ENCODE data around the gene BIRC5. TPM values are rescaled to one million over a fixed set of nuclear protein-coding genes. Genes with fewer than 3 reads are reported as not detected.

Gene BIRC5
- total RNA-seq = 61.1 and 64.4 TPM in 2 replicates

DNA sequence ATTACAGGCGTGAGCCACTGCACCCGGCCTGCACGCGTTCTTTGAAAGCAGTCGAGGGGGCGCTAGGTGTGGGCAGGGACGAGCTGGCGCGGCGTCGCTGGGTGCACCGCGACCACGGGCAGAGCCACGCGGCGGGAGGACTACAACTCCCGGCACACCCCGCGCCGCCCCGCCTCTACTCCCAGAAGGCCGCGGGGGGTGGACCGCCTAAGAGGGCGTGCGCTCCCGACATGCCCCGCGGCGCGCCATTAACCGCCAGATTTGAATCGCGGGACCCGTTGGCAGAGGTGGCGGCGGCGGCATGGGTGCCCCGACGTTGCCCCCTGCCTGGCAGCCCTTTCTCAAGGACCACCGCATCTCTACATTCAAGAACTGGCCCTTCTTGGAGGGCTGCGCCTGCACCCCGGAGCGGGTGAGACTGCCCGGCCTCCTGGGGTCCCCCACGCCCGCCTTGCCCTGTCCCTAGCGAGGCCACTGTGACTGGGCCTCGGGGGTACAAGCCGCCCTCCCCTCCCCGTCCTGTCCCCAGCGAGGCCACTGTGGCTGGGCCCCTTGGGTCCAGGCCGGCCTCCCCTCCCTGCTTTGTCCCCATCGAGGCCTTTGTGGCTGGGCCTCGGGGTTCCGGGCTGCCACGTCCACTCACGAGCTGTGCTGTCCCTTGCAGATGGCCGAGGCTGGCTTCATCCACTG, at the start of gene BIRC5:
BIRC5 (plus strand) TSS at position 238 of the 690 bp plus-strand sequence; CDS start at position 302, 64 bp downstream.

DNA sequence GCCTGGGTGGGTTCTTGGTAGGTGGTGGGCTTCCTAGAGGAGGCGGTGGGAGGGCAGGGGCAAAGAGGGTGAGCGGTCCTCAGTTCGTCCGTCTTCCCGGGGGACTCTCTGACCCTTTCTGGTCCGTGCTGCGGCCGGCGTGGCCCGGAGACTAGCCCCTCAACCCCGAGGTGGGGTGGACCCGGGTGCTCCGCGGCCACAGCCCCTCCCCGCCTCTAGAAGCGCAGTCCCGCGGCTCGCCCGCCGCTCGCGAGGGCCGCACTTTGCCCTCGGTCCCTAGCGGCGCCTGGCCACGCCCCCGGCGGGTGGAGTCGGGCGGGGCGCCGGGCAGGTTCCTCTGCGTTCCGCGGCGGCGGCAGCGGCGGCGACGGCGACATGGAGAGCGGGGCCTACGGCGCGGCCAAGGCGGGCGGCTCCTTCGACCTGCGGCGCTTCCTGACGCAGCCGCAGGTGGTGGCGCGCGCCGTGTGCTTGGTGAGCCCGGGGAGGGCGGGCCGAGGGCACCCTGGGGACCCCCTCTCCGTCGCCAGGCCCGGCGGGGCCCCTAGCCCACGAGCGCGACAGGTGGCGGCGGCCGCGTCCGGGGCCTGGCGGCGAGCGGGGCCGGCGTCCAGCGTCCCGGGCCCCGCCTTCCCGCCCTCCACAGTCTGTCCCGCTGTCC, 45.7 kb upstream of the BIRC5 start, which contains the start of gene SYNGR2:
SYNGR2 (plus strand) TSS at position 340 of the 661 bp plus-strand sequence; CDS start at position 376, 36 bp downstream.

DNA sequence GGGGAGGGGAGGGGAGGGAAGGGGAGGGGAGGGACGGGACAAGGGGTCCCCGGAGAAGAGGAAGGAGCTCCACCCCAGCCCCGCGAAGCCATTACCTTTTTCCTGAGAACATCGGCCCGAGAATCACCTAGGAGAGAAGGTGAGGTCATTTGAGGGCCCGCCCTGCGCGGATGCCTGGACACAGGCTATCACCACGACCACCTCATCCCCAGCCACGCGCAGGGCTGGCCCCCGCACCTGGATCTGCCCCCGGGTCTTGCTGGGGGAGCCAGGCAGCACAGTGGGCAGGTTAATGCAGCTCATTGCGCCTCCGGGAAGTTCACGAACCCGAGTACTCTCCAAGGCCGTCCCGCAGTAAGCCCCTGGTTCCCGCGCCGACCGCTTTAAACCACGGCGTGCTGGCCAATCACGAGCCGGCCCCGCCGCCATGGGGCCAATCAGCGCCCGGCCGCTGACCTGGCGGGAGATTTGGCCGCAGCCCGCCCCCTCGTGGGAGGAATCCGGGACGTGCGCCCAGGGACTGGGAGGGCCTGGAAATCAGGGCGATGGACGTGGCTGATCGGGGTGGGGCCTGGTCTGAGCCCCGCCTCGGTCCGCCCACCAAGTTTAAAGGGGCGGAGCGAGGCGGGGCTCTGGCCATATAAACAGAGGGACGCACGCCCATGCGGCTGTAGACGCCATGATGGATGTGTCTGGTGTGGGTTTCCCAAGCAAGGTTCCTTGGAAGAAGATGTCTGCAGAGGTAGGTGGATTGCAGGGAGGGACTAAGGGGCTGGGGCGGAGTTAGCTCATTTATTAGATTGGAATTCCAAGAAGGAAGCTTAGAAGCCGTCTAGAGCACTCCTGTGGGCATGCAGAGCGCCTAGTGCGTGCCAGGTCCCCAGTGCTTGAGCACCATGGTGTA, 27.1 kb upstream of the BIRC5 start, which contains the start of the genes AFMID and TK1:
AFMID (plus strand) TSS at position 671 of the 904 bp plus-strand sequence; CDS start at position 680, 9 bp downstream.
TK1 (minus strand) TSS at position 361 of the 904 bp plus-strand sequence; CDS start at position 303, 58 bp downstream.

DNA sequence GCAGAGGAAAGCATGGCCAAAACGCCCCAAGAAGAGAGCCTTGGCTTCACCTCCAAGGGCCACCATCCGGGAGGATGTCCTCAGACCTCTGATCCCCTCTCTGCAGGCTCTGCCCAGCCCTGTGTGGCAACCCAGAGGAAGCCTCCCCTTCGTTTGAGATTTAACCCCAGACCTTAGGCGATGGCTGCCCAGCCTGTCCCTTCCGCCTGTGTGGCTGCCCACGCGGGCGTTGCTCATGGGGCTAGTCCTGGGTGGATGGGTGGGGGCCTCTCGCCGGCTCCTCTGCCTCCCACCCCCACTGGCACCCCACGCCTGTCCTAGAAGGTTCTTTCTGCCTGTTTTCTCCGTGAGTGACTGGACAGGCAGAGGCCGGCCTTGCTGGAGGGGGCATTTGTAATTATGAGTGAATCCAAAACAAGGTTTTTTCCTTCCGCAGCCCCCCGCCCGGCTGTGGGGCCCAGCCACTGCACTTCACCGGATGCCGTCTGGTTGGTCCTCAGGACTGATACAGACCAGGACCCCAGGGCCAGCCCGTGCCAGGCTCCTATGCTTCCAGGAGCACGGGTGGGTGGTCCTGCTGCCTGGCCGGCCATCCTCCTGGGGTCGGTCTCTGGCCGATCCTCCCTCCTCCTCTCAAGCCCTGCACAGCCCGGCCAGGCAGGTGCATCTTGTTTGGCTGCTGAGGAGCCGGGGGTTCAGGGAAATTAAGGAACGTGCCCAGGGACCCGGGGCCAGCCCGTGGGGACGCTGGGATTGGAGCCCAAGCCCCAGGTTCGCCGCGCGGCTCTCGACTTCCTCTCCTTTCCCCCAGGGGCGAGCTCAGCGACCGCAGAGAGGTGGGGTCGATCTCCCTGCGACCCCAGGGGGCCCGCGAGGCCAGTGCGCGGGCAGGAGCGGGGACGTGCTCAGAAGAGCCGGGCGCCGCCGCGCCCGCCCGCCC, 17.2 kb downstream of the BIRC5 start, which contains the start of gene TMEM235:
TMEM235 (plus strand) TSS at position 636 of the 940 bp plus-strand sequence. CDS start 393 bp downstream, outside the sequence.

Other genes with a start within 250 kb of the BIRC5 start
- 35.1 and 42.7 TPM in 2 replicates for gene TMC6, start 85.5 kb upstream of the BIRC5 start, total RNA-seq
- under 0.01 and 0.76 TPM in 2 replicates for gene TMC8, start 83.5 kb upstream of the BIRC5 start, total RNA-seq
- not detected in 2 replicates for gene C17orf99, start 67.9 kb upstream of the BIRC5 start, total RNA-seq
- gene SYNGR2, start 45.7 kb upstream of the BIRC5 start, total RNA-seq = 27.6 and 28.3 TPM in 2 replicates
- 121 and 148 TPM in 2 replicates for gene TK1, start 27.2 kb upstream of the BIRC5 start, total RNA-seq
- 50.3 and 65.5 TPM in 2 replicates for gene AFMID, start 26.9 kb upstream of the BIRC5 start, total RNA-seq
- gene TMEM235, start 17.4 kb downstream of the BIRC5 start, total RNA-seq = under 0.01 and 0.46 TPM in 2 replicates
- 24.0 and 63.2 TPM in 2 replicates for gene SOCS3, start 145.8 kb downstream of the BIRC5 start, total RNA-seq
- gene PGS1, start 164.4 kb downstream of the BIRC5 start, total RNA-seq = 45.1 and 58.8 TPM in 2 replicates